ENCODE measurements around the gene RSPO3. TPM values are rescaled to one million over a fixed set of nuclear protein-coding genes. Genes with fewer than 3 reads are reported as not detected.

The RSPO3 gene
- total and polyA plus RNA-seq, 2 of the 4 experiments (the other 2 are of a cell fraction), result not detected

GRCh38 chr6:127164036-127164435 is 45.6 kb downstream of the RSPO3 start:
- H2BK120ac ChIP-seq (ENCODE audit: low read depth, low read length), result no peak overlapping the region
- dilution Hi-C loops (cut with HindIII; ENCODE audit: low sequenced_read_pairs, unreplicated experiment) (no loop called here), intact Hi-C loops (cut with micrococcal nuclease) (no loop called here), in situ Hi-C loops (cut with MboI; ENCODE audit: low sequenced_read_pairs) (no loop called here)
- H2BK5ac ChIP-seq (ENCODE audit: low read depth, low read length, poor library complexity, severe bottlenecking), result no peak overlapping the region
- H2BK20ac ChIP-seq (ENCODE audit: low read depth, low read length), result no peak overlapping the region
- H3K36me3 ChIP-seq (ENCODE audit: control insufficient read depth, insufficient read depth, low read length), result no peaks in the 10 kb centered on the region
- H3K79me1 ChIP-seq (ENCODE audit: low read depth in 1 of 2, low read length in 2 of 2), result no peaks in the 10 kb centered on the region
- peaks cover 6% of the 10 kb centered on the region for H3K27me3 ChIP-seq (ENCODE audit: control insufficient read depth, insufficient read depth, low read length)
- no peak overlapping the region for H2AK5ac ChIP-seq (ENCODE audit: low read depth, low read length)
- no peaks in the 10 kb centered on the region for H4K20me1 ChIP-seq (ENCODE audit: insufficient read depth, low read length)
- H2AK9ac ChIP-seq (replicated peaks; ENCODE audit: low read depth, low read length, poor library complexity), result no peak overlapping the region
- ChIA-PET CTCF (no interaction called here), POLR2A (ENCODE audit: unreplicated experiment) (no interaction called here)
- H3K56ac ChIP-seq (ENCODE audit: extremely low read depth, insufficient read depth, low read length), result no peak overlapping the region
- no peaks in the 10 kb centered on the region for H3K9me1 ChIP-seq (ENCODE audit: insufficient read depth, low read length)
- H3K4ac ChIP-seq (ENCODE audit: low read depth, low read length), result no peak overlapping the region
- H3K4me3 ChIP-seq (ENCODE audit: insufficient read depth, low read depth, low read length), result no peak overlapping the region
- H3K4me2 ChIP-seq (ENCODE audit: low read depth, low read length), result no peak overlapping the region
- no TSS peak for BruUV-seq (replicated peaks)
- no peak overlapping the region for H2BK15ac ChIP-seq (ENCODE audit: low read depth, low read length)
- H3K18ac ChIP-seq (ENCODE audit: low read depth, low read length), result no peak overlapping the region
- DNase-seq, result no peak
- no peak overlapping the region for H3K23ac ChIP-seq (ENCODE audit: low read depth, low read length)
- no peak for TF ChIP-seq RFX5 (IDR thresholded peaks at IDR 0.05; ENCODE audit: low read depth, low read length)
- no peak for TF ChIP-seq CEBPB (IDR thresholded peaks at IDR 0.05; ENCODE audit: low read depth, low read length)
- TF ChIP-seq RAD21 (IDR thresholded peaks at IDR 0.05; ENCODE audit: low read length), result no peak
- no peak for TF ChIP-seq MAFK (IDR thresholded peaks at IDR 0.05; ENCODE audit: low read depth, low read length)
- H4K8ac ChIP-seq (ENCODE audit: low read depth in 2 of 2, low read length in 2 of 2), result no peak overlapping the region
- no peaks in the 10 kb centered on the region for H3K4me1 ChIP-seq (ENCODE audit: control insufficient read depth, insufficient read depth, low read length)
- WGBS, 2 experiments (ENCODE audit: extremely low coverage in 2 of 2, insufficient read length in 1 of 2), result no CpG with 5 or more reads among the region's 3 CpGs
- no peaks in the 10 kb centered on the region; the same call in 1 of the 2 replicates for H3K9me3 ChIP-seq (ENCODE audit: control insufficient read depth, insufficient read depth, low read length)
- no peak overlapping the region for H3K9ac ChIP-seq (ENCODE audit: low read depth, low read length)
- no peak for ATAC-seq (ENCODE audit: low read depth)
- no peak overlapping the region for H4K5ac ChIP-seq (ENCODE audit: low read depth, low read length)
- H3K27ac ChIP-seq (ENCODE audit: insufficient read depth, low read length), result no peak overlapping the region
- no peak overlapping the region for H4K91ac ChIP-seq (ENCODE audit: insufficient read depth, low read depth, low read length)
- H3K14ac ChIP-seq (replicated peaks; ENCODE audit: low read depth, low read length), result no peak overlapping the region
- no peak overlapping the region for H2AFZ ChIP-seq (replicated peaks; ENCODE audit: low read length, poor library complexity)

Measured in IMR-90 (cell line).